Right atrium auricular region (tissue), 2 donors: ENCODE measurements around the gene GSK3A. TPM values are rescaled to one million over a fixed set of nuclear protein-coding genes. Genes with fewer than 3 reads are reported as not detected.
A peak's percentile ranks its signal among the peaks of the same experiment; 100 is the strongest.

Source experiments
- DNase-seq: peaks from one replicate; pipeline ENCODE4 v3.0.0-alpha.2; 2019; ENCODE audit warnings: low spot score
- H3K27ac ChIP-seq, 2 donors: fragments of 200-600 bp; sonication (generic); 1 replicate in 1 of 2; 2 replicates in 1 of 2; pipeline ENCODE4 v1.5.1; 2016 to 2019
- H3K27me3 ChIP-seq, 2 donors: fragments of 200-600 bp; sonication (generic); one replicate each; pipeline versions ENCODE4 v1.5.1 to v1.6.0; 2017 to 2019
- H3K36me3 ChIP-seq: fragments of 200-600 bp; sonication (generic); one replicate; pipeline ENCODE4 v1.5.1; 2016
- H3K4me1 ChIP-seq, 2 donors: fragments of 200-600 bp; sonication (generic); one replicate each; pipeline versions ENCODE4 v1.5.1 to v1.6.0; 2017 to 2019
- H3K4me3 ChIP-seq, 2 donors: fragments of 200-600 bp; sonication (generic); 1 replicate in 1 of 2; 2 replicates in 1 of 2; pipeline ENCODE4 v1.5.1; 2017 to 2019; ENCODE audit warnings: mild to moderate bottlenecking in 1 of 2, moderate library complexity in 1 of 2
- H3K9me3 ChIP-seq, 2 donors: fragments of 200-600 bp; sonication (generic); one replicate each; pipeline ENCODE4 v1.5.1; 2019
- total RNA-seq, 2 donors: library from RNA; depleted of rRNA; stranded (reverse); fragments of >200 nt; gene quantifications; one replicate each; pipeline ENCODE4 v1.1.0, GENCODE V29; 2016
- TF ChIP-seq, protein P1 (sequence below), 2 donors: fragments of 200-600 bp; sonication (generic); IDR thresholded peaks; one replicate each; pipeline ENCODE4 v1.5.1; 2019; ENCODE audit warnings: antibody characterized with exemption in 2 of 2

GSK3A gene
- total RNA-seq, 2 donors from 2014 or later, result 18.1 to 27.9 TPM

DNA sequence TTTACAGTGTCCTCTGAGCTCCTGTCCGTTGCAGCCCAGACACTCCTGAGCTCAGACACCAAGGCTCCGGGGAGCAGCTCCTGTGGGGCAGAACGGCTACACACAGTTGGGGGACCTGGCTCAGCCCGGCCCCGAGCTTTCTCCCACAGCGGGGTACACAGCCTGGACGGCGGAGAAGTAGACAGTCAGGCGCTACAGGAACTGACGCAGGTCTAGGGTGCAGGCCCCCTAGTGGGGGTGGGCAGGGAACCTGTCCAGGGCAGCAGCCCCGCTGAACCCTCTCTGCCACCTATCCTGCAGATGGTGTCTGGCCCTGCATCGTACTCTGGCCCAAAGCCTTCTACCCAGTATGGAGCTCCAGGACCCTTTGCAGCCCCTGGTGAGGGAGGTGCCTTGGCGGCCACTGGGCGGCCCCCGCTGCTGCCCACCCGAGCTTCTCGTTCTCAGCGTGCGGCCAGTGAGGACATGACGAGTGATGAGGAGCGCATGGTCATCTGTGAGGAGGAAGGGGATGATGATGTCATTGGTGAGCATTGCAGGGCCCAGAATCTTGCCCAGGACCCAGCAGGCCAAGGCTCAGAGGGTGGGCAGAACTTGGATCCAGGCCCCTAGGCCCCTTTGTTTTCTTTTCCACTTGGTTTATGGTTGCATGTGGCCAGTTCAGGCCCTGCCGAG, 46.6 kb upstream of the GSK3A start:
- TF ChIP-seq, protein P1, sequence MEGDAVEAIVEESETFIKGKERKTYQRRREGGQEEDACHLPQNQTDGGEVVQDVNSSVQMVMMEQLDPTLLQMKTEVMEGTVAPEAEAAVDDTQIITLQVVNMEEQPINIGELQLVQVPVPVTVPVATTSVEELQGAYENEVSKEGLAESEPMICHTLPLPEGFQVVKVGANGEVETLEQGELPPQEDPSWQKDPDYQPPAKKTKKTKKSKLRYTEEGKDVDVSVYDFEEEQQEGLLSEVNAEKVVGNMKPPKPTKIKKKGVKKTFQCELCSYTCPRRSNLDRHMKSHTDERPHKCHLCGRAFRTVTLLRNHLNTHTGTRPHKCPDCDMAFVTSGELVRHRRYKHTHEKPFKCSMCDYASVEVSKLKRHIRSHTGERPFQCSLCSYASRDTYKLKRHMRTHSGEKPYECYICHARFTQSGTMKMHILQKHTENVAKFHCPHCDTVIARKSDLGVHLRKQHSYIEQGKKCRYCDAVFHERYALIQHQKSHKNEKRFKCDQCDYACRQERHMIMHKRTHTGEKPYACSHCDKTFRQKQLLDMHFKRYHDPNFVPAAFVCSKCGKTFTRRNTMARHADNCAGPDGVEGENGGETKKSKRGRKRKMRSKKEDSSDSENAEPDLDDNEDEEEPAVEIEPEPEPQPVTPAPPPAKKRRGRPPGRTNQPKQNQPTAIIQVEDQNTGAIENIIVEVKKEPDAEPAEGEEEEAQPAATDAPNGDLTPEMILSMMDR (IDR thresholded peaks at IDR 0.05), result no peak
- H3K9me3 ChIP-seq, result no peaks in the 10 kb centered on the region
- no peak for DNase-seq
- H3K27me3 ChIP-seq, result no peaks in the 10 kb centered on the region
- H3K4me3 ChIP-seq, result no peak overlapping the region
- H3K36me3 ChIP-seq, result peaks cover 69% of the 10 kb centered on the region
- peaks cover 0 to 26% of the 10 kb centered on the region in 2 donors for H3K4me1 ChIP-seq
- no peak overlapping the region for H3K27ac ChIP-seq

DNA sequence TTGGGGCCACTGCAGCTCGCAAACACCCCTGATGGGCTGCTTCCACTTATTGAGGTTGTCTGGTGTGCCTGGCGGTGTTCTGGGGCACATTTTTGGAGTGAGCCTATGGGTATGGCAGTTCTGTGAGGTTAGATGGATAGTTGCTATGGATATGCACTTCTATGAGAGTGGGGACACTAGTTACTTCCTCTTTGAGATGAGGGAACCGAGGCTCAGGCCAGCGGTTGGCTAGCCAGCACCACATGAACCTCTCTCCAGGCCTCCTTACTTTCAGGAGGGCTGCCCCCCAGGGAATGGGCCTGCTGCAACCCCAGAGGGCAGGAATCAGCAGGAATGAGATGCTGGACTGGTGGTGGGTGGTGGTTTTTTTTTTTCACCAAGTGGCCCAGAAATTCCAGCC, 46.0 kb upstream of the GSK3A start:
- DNase-seq, result no peak
- H3K9me3 ChIP-seq, result no peaks in the 10 kb centered on the region
- TF ChIP-seq, protein P1 (IDR thresholded peaks at IDR 0.05), result no peak
- no peak overlapping the region for H3K27ac ChIP-seq
- no peaks in the 10 kb centered on the region for H3K27me3 ChIP-seq
- H3K36me3 ChIP-seq, result peaks cover 63% of the 10 kb centered on the region
- H3K4me3 ChIP-seq, result no peak overlapping the region
- peaks cover 0 to 27% of the 10 kb centered on the region in 2 donors for H3K4me1 ChIP-seq

DNA sequence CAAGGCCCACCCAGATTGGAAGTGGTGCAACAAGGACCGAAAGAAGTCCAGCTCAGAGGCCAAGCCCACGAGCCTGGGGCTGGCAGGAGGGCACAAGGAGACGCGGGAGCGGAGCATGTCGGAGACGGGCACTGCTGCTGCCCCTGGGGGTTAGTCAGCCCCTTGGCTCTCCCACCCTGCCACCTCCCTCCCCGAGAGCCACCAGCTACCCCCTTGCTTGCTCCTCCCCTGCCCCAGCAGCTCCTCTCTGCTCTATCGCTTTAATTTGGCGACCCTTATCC, 45.4 kb upstream of the GSK3A start:
- H3K36me3 ChIP-seq, result peaks cover 57% of the 10 kb centered on the region
- H3K27me3 ChIP-seq, result no peaks in the 10 kb centered on the region
- H3K27ac ChIP-seq, result no peak overlapping the region
- H3K4me3 ChIP-seq, result no peak overlapping the region
- TF ChIP-seq, protein P1 (IDR thresholded peaks at IDR 0.05), result no peak
- H3K9me3 ChIP-seq, result no peaks in the 10 kb centered on the region
- no peak for DNase-seq
- peaks cover 0 to 33% of the 10 kb centered on the region in 2 donors for H3K4me1 ChIP-seq

DNA sequence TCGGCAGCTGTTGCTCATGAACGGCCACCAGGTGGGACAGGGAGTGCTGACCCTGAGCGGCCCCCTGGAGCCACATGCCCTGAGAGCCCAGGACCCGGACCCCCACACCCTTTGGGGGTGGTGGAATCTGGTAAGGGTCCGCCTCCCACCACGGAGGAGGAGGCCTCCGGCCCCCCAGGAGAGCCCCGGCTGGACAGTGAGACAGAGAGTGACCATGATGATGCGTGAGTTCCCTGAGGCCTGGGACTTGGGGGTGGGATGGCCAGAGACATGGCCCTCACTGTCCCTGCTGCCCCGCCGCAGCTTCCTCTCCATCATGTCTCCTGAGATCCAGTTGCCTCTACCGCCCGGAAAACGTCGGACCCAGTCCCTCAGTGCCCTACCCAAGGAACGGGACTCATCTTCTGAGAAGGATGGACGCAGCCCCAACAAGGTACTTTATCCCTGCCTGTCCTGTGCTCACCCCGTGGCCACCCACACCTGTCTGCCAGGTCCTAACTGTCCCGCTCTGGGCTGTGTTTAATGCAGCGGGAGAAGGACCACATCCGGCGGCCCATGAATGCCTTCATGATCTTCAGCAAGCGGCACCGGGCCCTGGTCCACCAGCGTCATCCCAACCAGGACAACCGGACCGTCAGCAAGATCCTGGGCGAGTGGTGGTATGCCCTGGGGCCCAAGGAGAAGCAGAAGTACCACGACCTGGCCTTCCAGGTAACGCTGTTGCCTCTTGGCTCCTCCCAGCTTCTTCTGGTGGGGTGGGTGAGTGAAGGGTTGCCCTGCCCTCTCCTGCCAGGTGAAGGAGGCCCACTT, 44.8 kb upstream of the GSK3A start:
- Histone ChIP-seq H3K36me3 (peaks cover 51% of the 10 kb centered on the region), H3K4me1 (peaks cover 0 to 38% of the 10 kb centered on the region in 2 donors), H3K27me3 (no peaks in the 10 kb centered on the region), H3K9me3 (no peaks in the 10 kb centered on the region), H3K4me3 (no peak overlapping the region), H3K27ac (peak overlapping the region; percentile 51 to 86)
- TF ChIP-seq, protein P1 (IDR thresholded peaks at IDR 0.05), result no peak
- DNase-seq, result no peak

DNA sequence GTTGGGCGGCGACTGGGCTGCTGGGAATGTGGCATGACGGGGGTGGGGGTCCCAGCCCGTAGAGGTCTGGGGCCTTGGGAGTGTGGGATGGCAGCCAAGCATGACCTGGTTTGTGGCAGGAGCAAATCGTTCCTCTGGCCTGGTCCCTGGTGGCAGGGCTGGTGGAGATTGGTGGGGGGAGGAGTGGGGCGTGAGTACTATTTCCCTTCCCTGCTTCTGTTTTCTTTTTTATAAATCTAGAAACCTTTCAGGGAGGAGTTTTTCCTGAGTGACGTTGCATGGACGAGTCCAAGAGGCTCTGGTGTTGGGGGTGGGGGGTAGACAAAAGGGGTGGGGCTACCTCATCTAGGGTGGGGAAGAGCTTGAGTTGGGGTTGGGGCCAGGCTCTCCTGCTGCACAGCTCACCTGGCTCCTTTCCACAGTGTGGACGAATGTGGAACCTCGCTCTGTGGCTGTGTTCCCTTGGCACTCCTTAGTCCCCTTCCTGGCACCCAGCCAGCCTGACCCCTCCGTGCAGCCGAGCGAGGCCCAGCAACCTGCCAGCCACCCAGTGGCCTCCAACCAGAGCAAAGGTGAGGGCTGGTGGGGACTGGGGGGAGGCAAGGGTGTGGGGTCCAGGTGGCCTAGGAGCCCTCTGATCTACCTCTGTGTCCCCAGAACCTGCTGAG, 44.1 kb upstream of the GSK3A start:
- no peak for DNase-seq
- Histone ChIP-seq H3K4me3 (peak overlapping the region in 1 of 2 donors; percentile 67), H3K27me3 (no peaks in the 10 kb centered on the region), H3K9me3 (no peaks in the 10 kb centered on the region), H3K4me1 (peaks cover 0 to 46% of the 10 kb centered on the region in 2 donors), H3K27ac (peak overlapping the region; percentile 51 to 86), H3K36me3 (peaks cover 44% of the 10 kb centered on the region)
- TF ChIP-seq, protein P1 (IDR thresholded peaks at IDR 0.05), result no peak
